MM.1S (cell line): ENCODE results near the gene NGEF.

ENCODE experiments used
- EZH2 ChIP-seq: fragments of 300-600 bp; sonication (generic); optimal IDR thresholded peaks from 2 replicates; pipeline ENCODE3; 2017; ENCODE audit warnings: low read depth, mild to moderate bottlenecking, antibody characterized with exemption, low read length, mixed read lengths
- TF ChIP-seq, protein P1 (sequence below): fragments of 300-600 bp; sonication (generic); IDR thresholded peaks from 2 replicates; pipeline ENCODE4 v1.5.1; 2016; ENCODE audit warnings: antibody characterized with exemption, low read length, mixed read lengths

DNA sequence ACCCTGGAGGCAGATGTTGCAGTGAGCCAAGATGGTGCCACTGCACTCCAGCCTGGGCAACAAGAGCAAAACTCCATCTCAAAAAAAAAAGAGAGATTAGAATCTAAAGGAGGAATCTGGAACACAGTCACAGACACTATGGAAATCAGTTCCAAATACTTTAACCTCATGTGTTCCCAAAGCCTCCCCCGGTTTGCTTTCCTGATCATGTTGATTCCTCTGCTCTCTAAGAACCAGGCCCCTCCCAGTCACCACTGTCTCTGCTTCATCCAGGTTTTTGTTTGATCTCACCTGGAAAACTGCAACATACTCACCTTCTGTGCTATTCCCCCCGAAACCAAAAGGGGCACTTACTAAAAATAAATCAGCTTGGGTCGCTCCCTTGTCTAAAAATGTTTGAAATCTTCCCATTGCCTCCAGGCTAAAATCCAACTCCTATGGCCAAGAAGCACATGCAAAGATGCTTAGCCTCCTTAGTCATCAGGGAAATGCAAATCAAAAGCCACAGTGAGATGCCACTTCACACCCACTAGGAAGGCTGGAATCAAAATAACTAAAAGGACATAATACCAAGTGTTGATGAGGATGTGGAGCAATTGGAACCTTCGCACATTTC, 13.2 kb upstream of the NGEF start:
- TF ChIP-seq, protein P1, sequence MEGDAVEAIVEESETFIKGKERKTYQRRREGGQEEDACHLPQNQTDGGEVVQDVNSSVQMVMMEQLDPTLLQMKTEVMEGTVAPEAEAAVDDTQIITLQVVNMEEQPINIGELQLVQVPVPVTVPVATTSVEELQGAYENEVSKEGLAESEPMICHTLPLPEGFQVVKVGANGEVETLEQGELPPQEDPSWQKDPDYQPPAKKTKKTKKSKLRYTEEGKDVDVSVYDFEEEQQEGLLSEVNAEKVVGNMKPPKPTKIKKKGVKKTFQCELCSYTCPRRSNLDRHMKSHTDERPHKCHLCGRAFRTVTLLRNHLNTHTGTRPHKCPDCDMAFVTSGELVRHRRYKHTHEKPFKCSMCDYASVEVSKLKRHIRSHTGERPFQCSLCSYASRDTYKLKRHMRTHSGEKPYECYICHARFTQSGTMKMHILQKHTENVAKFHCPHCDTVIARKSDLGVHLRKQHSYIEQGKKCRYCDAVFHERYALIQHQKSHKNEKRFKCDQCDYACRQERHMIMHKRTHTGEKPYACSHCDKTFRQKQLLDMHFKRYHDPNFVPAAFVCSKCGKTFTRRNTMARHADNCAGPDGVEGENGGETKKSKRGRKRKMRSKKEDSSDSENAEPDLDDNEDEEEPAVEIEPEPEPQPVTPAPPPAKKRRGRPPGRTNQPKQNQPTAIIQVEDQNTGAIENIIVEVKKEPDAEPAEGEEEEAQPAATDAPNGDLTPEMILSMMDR: no peak
- TF ChIP-seq EZH2: no peak
